IgD-negative memory B cell (primary cell): ENCODE data around the gene GBP3. TPM values are rescaled to one million over a fixed set of nuclear protein-coding genes. Genes with fewer than 3 reads are reported as not detected.
"Not testable (repeated sequence)": the region's sequence is repeated elsewhere in the genome, so short reads cannot be mapped to it uniquely, and the experiment has no call there.

ENCODE experiments used
- H3K27ac Mint-ChIP-seq, 3 donors: one replicate each; pipeline ENCODE4 v1.8.0; 2020 to 2022; ENCODE audit warnings: mild to moderate bottlenecking in 3 of 3, mixed read lengths in 3 of 3, moderate library complexity in 1 of 3
- H3K27me3 Mint-ChIP-seq: one replicate; pipeline ENCODE4 v1.8.0; 2021; ENCODE audit warnings: mixed read lengths
- H3K36me3 Mint-ChIP-seq: one replicate; pipeline ENCODE4 v1.8.0; 2020; ENCODE audit warnings: mild to moderate bottlenecking, mixed read lengths
- H3K4me1 Mint-ChIP-seq, 3 donors: one replicate each; pipeline ENCODE4 v1.8.0; 2020 to 2022; ENCODE audit warnings: mixed read lengths in 3 of 3, mild to moderate bottlenecking in 1 of 3
- H3K4me3 Mint-ChIP-seq, 4 donors: one replicate each; pipeline ENCODE4 v1.8.0; 2020 to 2022; ENCODE audit warnings: mild to moderate bottlenecking in 4 of 4, mixed read lengths in 4 of 4, moderate library complexity in 3 of 4
- H3K9me3 Mint-ChIP-seq, 3 donors: one replicate each; pipeline ENCODE4 v1.8.0; 2020 to 2021; ENCODE audit warnings: mixed read lengths in 3 of 3, mild to moderate bottlenecking in 1 of 3
- polyA plus RNA-seq: library from polyadenylated mRNA; unstranded; fragments of 300-500 nt; fragmentation: Illumina TruSeq; gene quantifications from one replicate; pipeline ENCODE4 v1.2.3, GENCODE V29; 2021

The GBP3 gene
- polyA plus RNA-seq, 1 donor from 2014 or later = 2.9 TPM

- H3K4me1 Mint-ChIP-seq, H3K27me3 Mint-ChIP-seq, H3K27ac Mint-ChIP-seq: not testable (repeated sequence)
These were observed 23.9 kb upstream of the GBP3 start for GRCh38 chr1:89046318-89047183.

GRCh38 chr1:89044970-89045721 is 22.5 kb upstream of the GBP3 start:
- Mint-ChIP-seq H3K4me3 (no peak overlapping the region), H3K9me3 (peaks cover 0 to 2% (median 0%) of the 10 kb centered on the region in 3 donors), H3K27me3 (no peaks in the 10 kb centered on the region), H3K36me3 (peaks cover 10% of the 10 kb centered on the region), H3K4me1 (peaks cover 0 to 3% (median 0%) of the 10 kb centered on the region in 3 donors), H3K27ac (no peak overlapping the region)

More at GRCh38 chr1:89046318-89047183, 23.9 kb upstream of the GBP3 start:
- H3K4me3 Mint-ChIP-seq = peak overlapping the region in 1 of 4 donors; percentile 1
- not testable (repeated sequence) for H3K9me3 Mint-ChIP-seq
- H3K36me3 Mint-ChIP-seq = peaks cover 12% of the 10 kb centered on the region

GRCh38 chr1:89043940-89044339 is 21.3 kb upstream of the GBP3 start:
- Mint-ChIP-seq H3K9me3 (peaks cover 0 to 2% (median 0%) of the 10 kb centered on the region in 3 donors), H3K27me3 (no peaks in the 10 kb centered on the region)

GRCh38 chr1:89042491-89042890 is 19.8 kb upstream of the GBP3 start:
- Mint-ChIP-seq H3K4me3 (peak overlapping the region in 1 of 4 donors; percentile 24), H3K36me3 (peaks cover 5% of the 10 kb centered on the region), H3K9me3 (peaks cover 0 to 2% (median 0%) of the 10 kb centered on the region in 3 donors), H3K27ac (no peak overlapping the region), H3K27me3 (no peaks in the 10 kb centered on the region), H3K4me1 (peaks cover 0 to 7% (median 5%) of the 10 kb centered on the region in 3 donors)

More at GRCh38 chr1:89043940-89044339, 21.3 kb upstream of the GBP3 start:
- H3K27ac Mint-ChIP-seq = no peak overlapping the region
- H3K4me3 Mint-ChIP-seq = no peak overlapping the region
- H3K4me1 Mint-ChIP-seq = peaks cover 0 to 6% (median 5%) of the 10 kb centered on the region in 3 donors
- H3K36me3 Mint-ChIP-seq = peaks cover 6% of the 10 kb centered on the region

GRCh38 chr1:89041721-89042120 is 19.1 kb upstream of the GBP3 start:
- H3K27me3 Mint-ChIP-seq = no peaks in the 10 kb centered on the region
- no peak overlapping the region for H3K27ac Mint-ChIP-seq
- peaks cover 5% of the 10 kb centered on the region for H3K36me3 Mint-ChIP-seq
- H3K4me3 Mint-ChIP-seq = no peak overlapping the region
- H3K9me3 Mint-ChIP-seq = peaks cover 0 to 2% (median 0%) of the 10 kb centered on the region in 3 donors
- H3K4me1 Mint-ChIP-seq = peaks cover 5 to 13% (median 6%) of the 10 kb centered on the region in 3 donors

GRCh38 chr1:89041119-89041641 is 18.5 kb upstream of the GBP3 start:
- Mint-ChIP-seq H3K36me3 (peaks cover 5% of the 10 kb centered on the region), H3K4me1 (peaks cover 5 to 13% (median 6%) of the 10 kb centered on the region in 3 donors), H3K4me3 (no peak overlapping the region), H3K27ac (peak overlapping the region in 1 of 3 donors; percentile 75), H3K9me3 (peaks cover 0 to 2% (median 0%) of the 10 kb centered on the region in 3 donors), H3K27me3 (no peaks in the 10 kb centered on the region)

- Mint-ChIP-seq H3K27ac (no peak overlapping the region), H3K9me3 (peaks cover 0 to 2% (median 0%) of the 10 kb centered on the region in 3 donors)
These were observed 17.6 kb upstream of the GBP3 start for GRCh38 chr1:89040315-89040626.

GRCh38 chr1:89037186-89037585 is 14.5 kb upstream of the GBP3 start:
- H3K4me3 Mint-ChIP-seq = peak overlapping the region in 2 of 4 donors; percentile 41 to 52

More at GRCh38 chr1:89040315-89040626, 17.6 kb upstream of the GBP3 start:
- peaks cover 1% of the 10 kb centered on the region for H3K27me3 Mint-ChIP-seq
- peaks cover 5% of the 10 kb centered on the region for H3K36me3 Mint-ChIP-seq
- H3K4me1 Mint-ChIP-seq = peaks cover 5 to 13% (median 6%) of the 10 kb centered on the region in 3 donors
- H3K4me3 Mint-ChIP-seq = no peak overlapping the region

GRCh38 chr1:89035080-89035479 is 12.4 kb upstream of the GBP3 start:
- Mint-ChIP-seq H3K9me3 (peaks cover 0 to 2% (median 0%) of the 10 kb centered on the region in 3 donors), H3K4me1 (peaks cover 2 to 18% (median 7%) of the 10 kb centered on the region in 3 donors), H3K36me3 (peaks cover 1% of the 10 kb centered on the region), H3K27ac (no peak overlapping the region), H3K4me3 (no peak overlapping the region), H3K27me3 (peaks cover 1% of the 10 kb centered on the region)

More at GRCh38 chr1:89037186-89037585, 14.5 kb upstream of the GBP3 start:
- peaks cover 1% of the 10 kb centered on the region for H3K27me3 Mint-ChIP-seq
- H3K36me3 Mint-ChIP-seq = peaks cover 3% of the 10 kb centered on the region
- peaks cover 5 to 13% (median 7%) of the 10 kb centered on the region in 3 donors for H3K4me1 Mint-ChIP-seq
- H3K27ac Mint-ChIP-seq = no peak overlapping the region
- peaks cover 0 to 2% (median 2%) of the 10 kb centered on the region in 3 donors for H3K9me3 Mint-ChIP-seq

GRCh38 chr1:89034004-89034403 is 11.3 kb upstream of the GBP3 start:
- H3K4me3 Mint-ChIP-seq, H3K36me3 Mint-ChIP-seq, H3K9me3 Mint-ChIP-seq, H3K27ac Mint-ChIP-seq, H3K27me3 Mint-ChIP-seq: not testable (repeated sequence)
- H3K4me1 Mint-ChIP-seq = peaks cover under 1 to 13% (median 9%) of the 10 kb centered on the region in 3 donors

- H3K9me3 Mint-ChIP-seq, H3K4me1 Mint-ChIP-seq: not testable (repeated sequence)
- H3K4me3 Mint-ChIP-seq = peak overlapping the region in 1 of 4 donors; percentile 30
These were observed 6.4 kb upstream of the GBP3 start for GRCh38 chr1:89029051-89029450.

GRCh38 chr1:89025928-89026327 is 3.3 kb upstream of the GBP3 start:
- Mint-ChIP-seq H3K27me3 (no peaks in the 10 kb centered on the region), H3K36me3 (no peaks in the 10 kb centered on the region), H3K4me1 (peaks cover 11 to 17% (median 11%) of the 10 kb centered on the region in 3 donors), H3K27ac (no peak overlapping the region), H3K4me3 (no peak overlapping the region), H3K9me3 (peaks cover 0 to 8% (median 0%) of the 10 kb centered on the region in 3 donors)

More at GRCh38 chr1:89029051-89029450, 6.4 kb upstream of the GBP3 start:
- not testable (repeated sequence) for H3K27ac Mint-ChIP-seq, H3K27me3 Mint-ChIP-seq, H3K36me3 Mint-ChIP-seq

- Mint-ChIP-seq H3K9me3 (peaks cover 0 to 8% (median 0%) of the 10 kb centered on the region in 3 donors), H3K4me3 (peak overlapping the region; percentile 89 to 97 (median 94)), H3K27ac (peak overlapping the region; percentile 62 to 95 (median 95)), H3K27me3 (no peaks in the 10 kb centered on the region), H3K36me3 (peaks cover 13% of the 10 kb centered on the region), H3K4me1 (peaks cover 11 to 27% (median 22%) of the 10 kb centered on the region in 3 donors)
These were observed 360 bp upstream of the GBP3 start for GRCh38 chr1:89023026-89023425.

GRCh38 chr1:89018318-89018717 is 4.3 kb downstream of the GBP3 start:
- not testable (repeated sequence) for H3K27me3 Mint-ChIP-seq, H3K4me3 Mint-ChIP-seq, H3K9me3 Mint-ChIP-seq
- H3K4me1 Mint-ChIP-seq = peaks cover 21 to 31% (median 29%) of the 10 kb centered on the region in 3 donors
- H3K36me3 Mint-ChIP-seq = peaks cover 20% of the 10 kb centered on the region
- H3K27ac Mint-ChIP-seq = peak overlapping the region in 1 of 3 donors; percentile 59

GRCh38 chr1:89008511-89008910 is 14.2 kb downstream of the GBP3 start:
- Mint-ChIP-seq H3K4me1 (no peaks in the 10 kb centered on the region), H3K27ac (no peak overlapping the region), H3K36me3 (peaks cover 7% of the 10 kb centered on the region), H3K9me3 (no peaks in the 10 kb centered on the region), H3K4me3 (no peak overlapping the region), H3K27me3 (no peaks in the 10 kb centered on the region)
